Osteocyte (in vitro differentiated cells): Measurements from ENCODE around the gene TSPAN32. TPM values are rescaled to one million over a fixed set of nuclear protein-coding genes. Genes with fewer than 3 reads are reported as not detected.

Experiments used
- DNase-seq: peaks from one replicate; pipeline ENCODE4 v3.0.0; 2021; ENCODE audit warnings: mixed read lengths; ENCODE audit not compliant: unreplicated experiment; ENCODE audit errors: extremely low spot score
- H3K27ac Mint-ChIP-seq: one replicate; pipeline ENCODE4 v1.8.0; 2021; ENCODE audit warnings: mild to moderate bottlenecking, mixed read lengths; ENCODE audit not compliant: unreplicated experiment
- H3K27me3 Mint-ChIP-seq: one replicate; pipeline ENCODE4 v1.8.0; 2021; ENCODE audit warnings: mixed read lengths; ENCODE audit not compliant: unreplicated experiment
- H3K36me3 Mint-ChIP-seq: one replicate; pipeline ENCODE4 v1.8.0; 2021; ENCODE audit warnings: mixed read lengths; ENCODE audit not compliant: unreplicated experiment
- H3K4me1 Mint-ChIP-seq: one replicate; pipeline ENCODE4 v1.8.0; 2021; ENCODE audit warnings: mixed read lengths; ENCODE audit not compliant: unreplicated experiment
- H3K4me3 Mint-ChIP-seq: one replicate; pipeline ENCODE4 v1.8.0; 2021; ENCODE audit warnings: mild to moderate bottlenecking, moderate library complexity, mixed read lengths; ENCODE audit not compliant: unreplicated experiment
- H3K9me3 Mint-ChIP-seq: one replicate; pipeline ENCODE4 v1.8.0; 2021; ENCODE audit warnings: mixed read lengths; ENCODE audit not compliant: unreplicated experiment
- CTCF ChIP-seq: fragments of 200-600 bp; sonication (generic); IDR thresholded peaks from 2 replicates; pipeline ENCODE4 v1.5.0; 2021; ENCODE audit warnings: antibody characterized with exemption, mild to moderate bottlenecking, moderate library complexity
- total RNA-seq: library from RNA; stranded (reverse); gene quantifications from 2 replicates; pipeline ENCODE4 v1.2.1, GENCODE V29; 2021

Gene TSPAN32
- total RNA-seq, 1 donor from 2014 or later = 1.2 TPM

GRCh38 chr11:2295971-2296912 lies 5.6 kb upstream of the TSPAN32 start:
- H3K9me3 Mint-ChIP-seq = no peaks in the 10 kb centered on the region
- DNase-seq = peak; percentile 76
- no peak overlapping the region for H3K27ac Mint-ChIP-seq
- no peak overlapping the region for H3K4me3 Mint-ChIP-seq
- H3K36me3 Mint-ChIP-seq = no peaks in the 10 kb centered on the region
- peaks cover 16% of the 10 kb centered on the region for H3K27me3 Mint-ChIP-seq
- no peaks in the 10 kb centered on the region for H3K4me1 Mint-ChIP-seq
- no peak for TF ChIP-seq CTCF

GRCh38 chr11:2296913-2297622 lies 4.7 kb upstream of the TSPAN32 start:
- TF ChIP-seq CTCF = no peak
- H3K27ac Mint-ChIP-seq = no peak overlapping the region
- no peaks in the 10 kb centered on the region for H3K9me3 Mint-ChIP-seq
- DNase-seq = peak; percentile 51
- peaks cover 16% of the 10 kb centered on the region for H3K27me3 Mint-ChIP-seq
- no peak overlapping the region for H3K4me3 Mint-ChIP-seq
- no peaks in the 10 kb centered on the region for H3K36me3 Mint-ChIP-seq
- peaks cover 4% of the 10 kb centered on the region for H3K4me1 Mint-ChIP-seq

- peak; percentile 21 for DNase-seq
Measured at GRCh38 chr11:2297623-2298030, 4.2 kb upstream of the TSPAN32 start.

GRCh38 chr11:2298131-2298794 lies 3.5 kb upstream of the TSPAN32 start:
- TF ChIP-seq CTCF = no peak
- Mint-ChIP-seq H3K9me3 (no peaks in the 10 kb centered on the region), H3K27ac (no peak overlapping the region), H3K36me3 (no peaks in the 10 kb centered on the region), H3K27me3 (peaks cover 13% of the 10 kb centered on the region), H3K4me1 (peaks cover 8% of the 10 kb centered on the region), H3K4me3 (no peak overlapping the region)
- DNase-seq = peak; percentile 83

More at GRCh38 chr11:2297623-2298030, 4.2 kb upstream of the TSPAN32 start:
- Mint-ChIP-seq H3K27me3 (peaks cover 14% of the 10 kb centered on the region), H3K9me3 (no peaks in the 10 kb centered on the region), H3K27ac (no peak overlapping the region), H3K4me1 (peaks cover 7% of the 10 kb centered on the region), H3K4me3 (no peak overlapping the region), H3K36me3 (no peaks in the 10 kb centered on the region)
- TF ChIP-seq CTCF = no peak
